ENCODE data around the gene B3GALT4.

B3GALT4 gene

GRCh38 chr6:33315793-33316602 lies 39.1 kb downstream of the B3GALT4 start:
- DNase-seq (ENCODE audit: low spot score), result no peak

- DNase-seq (ENCODE audit: low spot score), result no peak
Measured at GRCh38 chr6:33316603-33317418, 39.9 kb downstream of the B3GALT4 start.

GRCh38 chr6:33317419-33317668 lies 40.4 kb downstream of the B3GALT4 start:
- no peak for DNase-seq (ENCODE audit: low spot score)

GRCh38 chr6:33317669-33318425 lies 40.9 kb downstream of the B3GALT4 start, which contains the start of gene ZBTB22:
Gene ZBTB22, minus strand, starts transcription at chr6:33317744. Its CDS starts 828 bp downstream, at chr6:33316916.
- peak; percentile 96 for DNase-seq (ENCODE audit: low spot score)

GRCh38 chr6:33318426-33319073 lies 41.6 kb downstream of the B3GALT4 start:
- no peak for DNase-seq (ENCODE audit: low spot score)

- DNase-seq (ENCODE audit: low spot score), result no peak
Measured at GRCh38 chr6:33319939-33320314, 43.0 kb downstream of the B3GALT4 start.

- no peak for DNase-seq (ENCODE audit: low spot score)
Measured at GRCh38 chr6:33320315-33321181, 43.6 kb downstream of the B3GALT4 start.

GRCh38 chr6:33321227-33321626 lies 44.3 kb downstream of the B3GALT4 start:
- no peak for DNase-seq (ENCODE audit: low spot score)

- DNase-seq (ENCODE audit: low spot score), result no peak
Measured at GRCh38 chr6:33323623-33323948, 46.7 kb downstream of the B3GALT4 start.

- DNase-seq (ENCODE audit: low spot score), result no peak
Measured at GRCh38 chr6:33324125-33324524, 47.2 kb downstream of the B3GALT4 start.

All from activated CD4-positive, alpha-beta T cell treated with anti-CD3 and anti-CD28 coated beads, Interleukin-2, Interleukin-4, amounts not matched to agents 100 ng/mL and 50 ng/mL, durations not matched to agents 16 hours and 8 hours (primary cell).